ENCODE results near the gene CCDC85C.

CCDC85C gene

GRCh38 chr14:99509871-99510555 is 94.0 kb downstream of the CCDC85C start:
- DNase-seq (ENCODE audit: low read depth): no peak
- no peak for TF ChIP-seq CTCF (IDR thresholded peaks at IDR 0.05; ENCODE audit: insufficient read depth, low read depth, low read length, missing control alignments)
- no peak overlapping the region for H3K4me3 ChIP-seq (ENCODE audit: low read depth, low read length)

GRCh38 chr14:99508896-99509629 is 94.9 kb downstream of the CCDC85C start:
- TF ChIP-seq CTCF (IDR thresholded peaks at IDR 0.05; ENCODE audit: insufficient read depth, low read depth, low read length, missing control alignments): no peak
- no peak for DNase-seq (ENCODE audit: low read depth)
- no peak overlapping the region for H3K4me3 ChIP-seq (ENCODE audit: low read depth, low read length)

- no peak overlapping the region for H3K4me3 ChIP-seq (ENCODE audit: low read depth, low read length)
- DNase-seq (ENCODE audit: low read depth): no peak
- TF ChIP-seq CTCF (IDR thresholded peaks at IDR 0.05; ENCODE audit: insufficient read depth, low read depth, low read length, missing control alignments): no peak
These were observed 96.0 kb downstream of the CCDC85C start for GRCh38 chr14:99507860-99508640.

GRCh38 chr14:99506276-99506675 is 97.7 kb downstream of the CCDC85C start:
- no peak for TF ChIP-seq CTCF (IDR thresholded peaks at IDR 0.05; ENCODE audit: insufficient read depth, low read depth, low read length, missing control alignments)
- DNase-seq (ENCODE audit: low read depth): no peak
- H3K4me3 ChIP-seq (ENCODE audit: low read depth, low read length): no peak overlapping the region

- no peak for TF ChIP-seq CTCF (IDR thresholded peaks at IDR 0.05; ENCODE audit: insufficient read depth, low read depth, low read length, missing control alignments)
- DNase-seq (ENCODE audit: low read depth): no peak
- H3K4me3 ChIP-seq (ENCODE audit: low read depth, low read length): no peak overlapping the region
These were observed 98.9 kb downstream of the CCDC85C start for GRCh38 chr14:99505089-99505488.

GRCh38 chr14:99503848-99504453 is 100.1 kb downstream of the CCDC85C start:
- DNase-seq (ENCODE audit: low read depth): no peak
- TF ChIP-seq CTCF (IDR thresholded peaks at IDR 0.05; ENCODE audit: insufficient read depth, low read depth, low read length, missing control alignments): no peak
- H3K4me3 ChIP-seq (ENCODE audit: low read depth, low read length): no peak overlapping the region

All from GM12865 (cell line).